HK-2 (cell line): ENCODE data around the gene CLASP1.
"Not testable (repeated sequence)": the region's sequence is repeated elsewhere in the genome, so short reads cannot be mapped to it uniquely, and the experiment has no call there.

Source experiments
- DNase-seq: peaks from one replicate; pipeline ENCODE4 v3.0.0-alpha.2; 2018; ENCODE audit not compliant: unreplicated experiment

Gene CLASP1

DNA sequence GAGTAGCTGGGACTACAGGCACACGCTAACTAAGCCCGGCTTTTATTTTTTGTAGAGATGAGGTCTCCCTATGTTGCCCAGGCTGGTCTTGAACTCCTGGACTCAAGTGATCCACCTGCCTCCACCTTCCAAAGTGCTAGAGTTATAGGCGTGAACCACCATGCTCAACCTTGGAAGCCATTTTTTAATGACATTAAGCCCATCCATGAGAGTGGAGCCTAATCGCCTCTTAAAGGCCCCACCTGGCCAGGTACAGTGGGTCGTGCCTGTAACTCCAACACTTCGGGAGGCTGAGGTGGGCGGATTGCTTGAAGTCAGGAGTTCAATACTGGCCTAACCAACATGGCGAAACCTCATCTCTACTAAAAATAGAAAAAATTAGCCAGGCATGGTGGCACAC is 322.6 kb downstream of the CLASP1 start:
- DNase-seq = no peak

DNA sequence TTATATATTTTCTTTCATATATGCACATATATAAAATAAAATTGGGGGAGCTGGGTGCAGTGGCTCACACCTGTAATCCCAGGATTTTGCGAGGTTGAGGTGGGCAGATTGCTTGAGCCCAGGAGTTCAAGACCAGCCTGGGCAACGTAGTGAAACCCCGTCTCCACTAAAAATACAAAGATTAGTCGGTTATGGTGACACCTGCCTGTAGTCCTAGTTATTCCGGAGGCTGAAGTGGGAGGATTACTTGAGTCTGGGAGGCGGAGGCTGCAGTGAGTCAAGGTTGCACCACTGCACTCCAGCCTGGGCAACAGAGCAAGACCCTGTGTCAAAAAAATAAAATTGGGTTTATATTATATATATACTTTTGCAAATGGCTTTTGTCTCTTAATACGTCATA is 324.7 kb downstream of the CLASP1 start:
- DNase-seq = no peak

DNA sequence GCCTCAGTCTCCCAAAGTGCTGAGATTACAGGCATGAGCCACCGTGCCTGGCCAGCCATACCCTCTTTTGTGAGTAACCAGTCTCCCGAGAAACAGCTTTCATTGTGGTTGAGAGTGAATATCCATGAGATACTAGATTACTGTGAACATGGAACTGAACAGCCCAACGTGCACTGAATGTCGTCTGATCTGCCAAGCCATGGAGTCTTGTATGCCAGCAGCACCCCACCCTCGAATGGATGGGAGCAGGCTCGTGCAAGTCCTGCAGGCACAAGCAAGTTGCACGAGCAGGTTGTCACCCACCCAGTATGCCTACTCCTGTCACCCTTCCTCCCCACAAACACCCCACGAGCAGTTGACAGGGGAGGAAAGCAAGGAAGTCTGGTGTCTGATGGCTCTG is 327.8 kb downstream of the CLASP1 start:
- no peak for DNase-seq

DNA sequence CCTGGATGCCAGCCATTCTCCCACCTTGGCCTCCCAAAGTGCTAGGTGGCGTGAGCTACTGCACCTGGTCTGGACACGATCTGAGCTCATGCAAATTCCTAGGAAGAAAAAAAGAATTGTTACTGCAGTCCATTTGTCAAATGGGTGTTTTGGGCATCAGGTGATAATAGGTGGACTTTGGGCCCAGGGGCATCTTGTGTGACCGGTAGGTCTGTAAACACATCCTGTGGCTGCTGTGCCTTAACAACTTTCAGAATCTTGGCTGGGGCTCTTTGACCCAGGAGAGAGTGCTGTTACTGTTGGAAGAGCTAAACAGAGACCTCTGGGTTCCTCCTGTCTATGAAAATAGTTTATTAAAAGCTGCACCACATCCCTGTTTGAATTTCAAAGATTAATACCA is 329.3 kb downstream of the CLASP1 start:
- DNase-seq = no peak

DNA sequence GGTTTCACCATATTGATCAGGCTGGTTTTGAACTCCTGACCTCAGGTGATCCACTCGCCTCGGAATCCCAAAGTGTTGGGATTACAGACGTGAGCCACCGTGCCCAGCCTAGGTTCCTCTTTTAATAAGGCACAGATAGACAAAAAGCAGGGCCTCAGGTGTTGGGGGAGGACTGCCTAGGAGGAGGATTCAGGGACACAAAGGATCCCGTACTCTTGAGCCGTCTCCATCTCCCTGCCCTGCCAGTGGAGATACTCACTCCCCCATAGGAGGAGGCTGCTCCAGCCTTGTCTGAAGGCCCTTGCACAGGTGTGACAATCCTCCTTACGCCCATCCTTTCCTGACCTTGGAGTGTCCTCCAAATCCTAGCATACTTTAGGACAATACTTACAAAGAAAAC is 332.3 kb downstream of the CLASP1 start:
- no peak for DNase-seq

DNA sequence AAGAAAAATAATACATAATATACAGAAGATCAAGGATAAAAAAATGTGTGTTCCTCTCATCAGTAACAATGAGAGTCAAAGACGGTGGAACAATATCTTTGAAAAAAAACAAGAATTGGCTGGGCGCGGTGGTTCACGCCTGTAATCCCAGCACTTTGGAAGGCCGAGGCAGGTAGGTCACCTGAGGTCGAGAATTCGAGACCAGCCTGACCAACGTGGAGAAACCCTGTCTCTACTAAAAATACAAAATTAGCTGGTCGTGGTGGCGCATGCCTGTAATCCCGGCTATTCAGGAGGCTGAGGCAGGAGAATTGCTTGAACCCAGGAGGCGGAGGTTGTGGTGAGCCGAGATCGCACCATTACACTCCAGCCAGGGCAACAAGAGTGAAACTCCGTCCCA is 335.6 kb downstream of the CLASP1 start:
- DNase-seq = not testable (repeated sequence)

DNA sequence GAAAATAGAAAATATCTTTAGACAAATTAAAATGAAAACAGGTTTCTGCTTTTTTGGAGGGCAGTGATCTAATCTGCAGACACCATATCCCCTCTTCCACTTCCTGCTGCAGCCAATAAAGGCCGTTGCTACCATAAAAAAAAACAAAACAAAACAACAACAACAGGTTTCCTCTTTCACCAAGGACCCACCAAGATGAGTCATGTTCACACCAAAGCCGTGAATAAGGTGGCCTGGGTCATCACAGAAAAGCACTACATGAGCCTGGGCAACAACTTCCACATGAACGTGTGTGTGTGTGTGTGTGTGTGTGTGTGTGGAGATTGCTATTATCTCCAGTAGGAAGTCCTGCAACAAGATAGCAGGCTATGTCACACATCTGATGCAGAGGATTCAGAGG is 339.5 kb downstream of the CLASP1 start:
- DNase-seq = no peak

DNA sequence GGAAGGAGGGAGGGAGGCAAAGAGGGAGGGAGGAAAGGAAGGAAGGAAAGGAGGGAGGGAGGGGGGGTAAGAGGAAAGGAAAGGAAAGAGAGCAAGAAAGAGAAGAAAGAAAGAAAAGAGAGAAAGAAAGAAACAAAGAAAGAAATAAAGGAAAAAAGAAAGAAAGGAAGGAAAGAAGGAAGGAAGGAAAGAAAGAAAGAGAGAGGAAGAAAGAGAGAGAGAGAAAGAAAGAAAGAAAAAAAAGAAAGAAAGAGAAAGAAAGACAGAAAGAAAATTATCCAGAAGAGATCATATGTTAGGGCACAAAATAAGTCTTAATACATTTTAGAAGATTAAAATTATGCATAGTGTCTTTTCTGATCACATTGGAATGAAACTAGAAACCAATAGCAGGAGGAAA is 339.9 kb downstream of the CLASP1 start:
- no peak for DNase-seq

DNA sequence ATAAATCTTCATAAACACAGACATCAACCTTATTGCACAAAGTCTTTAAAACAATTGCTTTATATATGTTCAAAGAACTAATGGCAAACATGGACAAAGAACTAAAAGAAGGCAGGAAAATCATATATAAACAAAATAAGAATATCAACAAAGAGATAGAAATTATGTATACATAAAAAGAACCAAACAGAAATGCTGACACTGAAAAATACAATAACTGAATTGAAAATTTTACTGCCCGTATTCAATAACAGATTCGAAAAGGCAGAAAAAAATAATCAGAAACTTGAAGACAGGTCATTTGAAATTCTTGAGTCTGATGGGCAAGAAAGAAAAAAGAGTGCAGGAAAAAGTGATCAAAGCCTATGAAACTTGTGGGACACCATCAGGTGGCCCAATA is 342.2 kb downstream of the CLASP1 start:
- DNase-seq = no peak

DNA sequence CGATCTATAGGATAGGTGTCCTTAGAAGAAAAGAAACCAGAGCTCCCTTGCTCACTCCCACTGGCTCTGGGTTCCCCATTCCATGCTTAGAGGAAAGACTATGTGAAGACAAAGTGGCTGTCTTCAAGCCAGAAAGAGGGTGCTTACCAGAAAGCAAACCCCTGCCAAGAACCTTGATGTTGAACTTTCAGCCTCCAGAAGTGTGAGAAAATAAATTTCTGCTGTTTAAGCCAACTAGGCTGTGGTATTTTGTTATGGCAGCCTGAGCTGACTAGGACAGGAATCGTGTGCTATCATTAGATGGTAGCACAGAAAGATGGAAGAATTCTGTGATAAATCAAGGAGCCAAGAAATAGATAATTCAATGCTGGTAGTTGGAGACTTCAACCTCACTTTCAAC is 344.3 kb downstream of the CLASP1 start:
- DNase-seq = no peak

DNA sequence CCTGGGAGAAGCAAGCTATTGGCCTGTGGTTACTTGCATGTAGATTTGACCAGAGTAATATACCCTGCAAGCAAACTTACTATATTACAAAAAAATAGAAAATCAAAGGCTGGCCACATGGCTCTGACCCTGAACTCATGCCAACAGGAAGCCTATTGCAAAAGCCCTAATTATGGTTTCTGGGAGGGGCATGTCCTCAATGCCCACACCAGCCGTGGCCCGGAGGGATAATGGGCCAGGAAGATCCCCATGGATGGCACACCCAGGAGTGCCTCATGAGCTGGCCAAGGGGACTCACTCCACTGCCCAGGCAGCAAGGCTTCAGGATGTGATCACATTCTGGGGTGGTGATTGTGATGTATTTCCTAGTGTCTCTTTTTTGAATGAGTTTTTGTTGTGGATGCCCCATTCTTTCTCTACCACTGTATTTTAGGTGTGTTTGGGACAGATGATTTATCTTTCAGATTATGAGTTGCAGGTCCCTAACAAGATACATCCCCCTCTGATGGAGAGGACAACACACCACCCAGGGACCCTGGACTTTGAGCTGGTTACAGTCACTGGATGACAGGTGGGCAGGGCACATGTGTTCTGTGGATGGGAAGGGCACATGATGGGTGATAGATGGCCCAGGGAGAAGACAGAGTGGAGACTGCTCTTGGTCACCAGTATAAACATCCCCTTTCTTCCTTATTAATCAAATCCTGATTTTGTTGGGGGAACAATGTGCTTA is 345.6 kb downstream of the CLASP1 start:
- DNase-seq = no peak

DNA sequence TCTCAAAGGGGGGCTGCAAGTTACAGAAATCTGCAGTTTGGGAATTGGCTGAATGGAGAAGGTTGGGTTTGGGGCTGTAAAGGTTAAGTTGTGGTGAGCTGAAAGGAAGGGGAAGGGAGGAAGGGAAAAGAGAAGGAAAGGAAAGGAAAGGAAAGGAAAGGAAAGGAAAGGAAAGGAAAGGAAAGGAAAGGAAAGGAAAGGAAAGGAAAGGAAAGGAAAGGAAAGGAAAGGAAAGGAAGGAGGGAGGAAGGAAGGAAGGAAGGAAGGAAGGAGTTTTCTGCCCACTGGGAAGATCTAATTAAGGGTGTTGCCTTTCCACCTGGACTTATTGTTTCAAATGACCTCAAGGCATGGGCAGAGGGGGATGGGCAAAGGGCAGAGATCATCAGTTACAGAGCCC is 348.1 kb downstream of the CLASP1 start:
- DNase-seq = not testable (repeated sequence)

DNA sequence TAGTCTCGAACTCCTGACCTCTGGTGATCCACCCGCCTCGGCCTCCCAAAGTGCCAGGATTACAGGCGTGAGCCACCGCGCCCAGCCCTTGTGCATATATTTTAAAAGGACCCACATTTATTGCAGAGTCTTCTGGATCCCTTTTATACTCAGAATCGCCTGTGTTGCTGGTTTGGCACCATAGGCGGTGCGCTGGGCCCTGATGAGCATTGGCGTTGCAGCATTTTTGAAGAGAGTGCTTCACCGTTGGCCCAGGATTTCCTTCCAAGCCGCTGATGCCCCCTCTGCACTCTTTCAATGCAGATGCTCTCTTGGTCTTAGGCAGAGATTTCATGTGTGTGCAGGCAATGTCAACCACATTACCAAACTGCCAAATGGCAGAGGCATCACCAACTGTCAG is 350.8 kb downstream of the CLASP1 start:
- DNase-seq = no peak

DNA sequence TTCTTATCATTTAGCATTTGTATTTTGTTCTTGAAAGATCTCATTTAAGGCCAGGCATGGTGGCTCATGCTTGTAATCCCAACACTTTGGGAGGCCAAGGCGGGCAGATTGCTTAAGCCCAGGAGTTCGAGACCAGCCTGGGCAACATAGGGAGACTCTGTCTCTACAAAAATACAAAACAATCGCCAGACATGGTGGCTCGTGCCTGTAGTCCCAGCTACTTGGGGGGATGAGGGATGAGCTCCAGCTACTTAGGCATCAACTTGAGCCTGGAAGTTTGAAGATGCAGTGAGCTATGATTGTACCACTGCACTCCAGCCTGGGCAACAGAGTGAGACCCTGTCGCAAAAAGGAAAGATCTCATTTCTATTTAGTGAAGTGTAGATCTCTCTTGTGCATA is 351.4 kb downstream of the CLASP1 start:
- DNase-seq = not testable (repeated sequence)

DNA sequence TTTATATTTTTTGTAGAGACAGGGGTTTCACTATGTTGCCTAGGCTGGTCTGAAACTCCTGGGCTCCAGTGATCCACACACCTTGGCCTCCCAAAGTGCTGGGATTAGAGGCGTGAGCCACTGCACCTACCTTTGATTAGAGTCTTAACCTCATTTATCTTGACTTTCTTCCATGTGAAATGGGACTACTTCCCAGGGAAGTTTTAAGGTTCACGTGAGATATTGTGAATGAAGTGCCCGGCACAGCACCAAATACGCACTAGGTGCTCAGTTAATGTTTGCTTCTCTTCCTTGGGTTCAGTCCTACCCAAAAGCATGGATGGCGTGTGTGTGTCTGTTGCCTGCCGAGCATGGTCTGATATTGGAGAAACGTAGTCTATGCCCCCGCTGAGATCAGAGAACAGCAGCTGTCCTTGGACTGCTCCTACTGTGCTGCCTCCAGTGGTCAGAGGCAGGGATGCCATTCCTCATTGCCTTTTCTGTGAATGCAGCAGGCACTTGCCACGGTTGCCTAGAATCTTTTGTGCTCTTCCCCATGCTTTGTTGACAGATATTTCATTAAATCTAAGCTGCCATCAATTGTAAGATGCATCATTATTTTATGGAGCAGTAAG is 351.9 kb downstream of the CLASP1 start:
- DNase-seq = no peak

DNA sequence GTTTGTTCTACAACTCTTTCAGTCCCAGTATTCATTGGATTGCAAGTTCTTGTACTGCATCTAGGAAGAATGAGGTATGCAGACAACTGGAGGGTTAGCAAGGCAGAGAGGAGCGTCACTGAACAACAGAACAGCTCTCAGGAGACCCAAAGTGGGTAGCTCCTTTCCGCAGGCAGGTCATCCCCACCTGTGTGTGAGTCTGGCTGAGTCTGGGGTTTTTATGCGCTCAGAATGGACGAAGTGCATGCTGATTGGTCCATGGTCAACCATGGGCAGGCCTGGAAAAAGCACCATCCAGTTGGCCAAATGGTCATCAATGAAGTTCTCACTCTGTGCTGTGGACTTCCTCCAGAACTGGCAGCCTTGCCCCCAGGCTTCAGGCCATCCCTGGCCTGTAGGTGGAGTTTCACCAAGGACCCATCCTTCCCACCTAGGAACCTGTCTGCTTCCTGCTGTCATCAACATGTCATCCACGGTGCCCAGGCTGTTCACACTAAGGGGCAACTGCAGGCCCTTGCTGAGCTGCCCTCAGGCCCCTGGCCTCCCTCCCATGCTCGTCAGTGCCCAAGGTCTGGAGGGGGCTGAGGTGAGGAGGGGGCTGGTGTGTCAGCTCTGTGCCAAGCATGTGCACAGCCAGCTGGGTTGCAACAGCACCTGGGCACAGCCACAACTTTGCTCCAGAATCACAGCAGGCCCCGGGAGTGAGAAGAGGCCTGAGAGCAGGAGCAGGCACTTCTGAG is 353.2 kb downstream of the CLASP1 start:
- DNase-seq = no peak

DNA sequence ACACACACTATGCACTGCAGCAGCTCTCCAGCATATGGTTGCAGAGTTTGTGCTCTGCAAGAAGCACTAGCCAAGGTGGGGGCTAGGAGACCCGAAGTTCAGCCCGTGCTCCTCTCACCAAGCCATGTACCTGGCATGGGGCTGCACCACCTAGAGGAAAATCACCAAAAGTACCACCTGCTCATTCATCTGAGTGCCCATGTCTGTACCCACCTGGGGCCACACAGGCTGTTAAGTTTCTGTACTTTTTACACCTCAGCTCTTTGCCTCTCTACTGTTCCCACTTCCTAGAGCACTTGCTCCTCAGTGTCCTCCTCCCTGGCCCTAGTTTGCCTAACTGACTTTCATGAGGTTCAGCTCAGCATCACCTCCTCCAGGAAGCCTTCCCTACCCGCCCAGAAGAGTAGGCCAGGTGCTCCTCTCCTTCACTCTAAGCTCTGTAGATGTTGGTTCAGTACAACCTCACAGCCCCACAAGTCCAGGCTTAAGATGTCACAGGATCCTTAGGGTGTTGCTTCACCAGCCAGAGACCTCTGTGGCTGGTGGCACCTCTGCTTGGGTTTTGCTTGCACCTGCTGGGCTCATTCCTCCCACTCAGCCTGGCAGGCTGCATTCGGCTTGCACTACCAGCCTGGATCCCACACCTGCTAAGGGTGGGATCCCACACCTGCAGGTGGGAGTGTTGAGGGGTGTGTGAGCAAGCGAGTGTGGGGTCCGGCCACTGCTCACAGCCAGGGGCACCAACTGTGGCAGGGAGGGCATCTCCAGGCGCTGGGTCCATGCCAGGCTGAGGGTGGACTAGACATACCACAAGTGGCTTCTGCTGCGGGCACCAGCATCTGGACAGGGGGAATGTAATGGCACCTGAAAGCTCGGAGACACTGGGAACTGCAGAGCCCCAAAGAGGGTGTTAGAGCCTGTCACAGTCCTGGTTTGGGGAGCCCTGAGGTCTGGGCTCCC is 354.1 kb downstream of the CLASP1 start:
- no peak for DNase-seq

DNA sequence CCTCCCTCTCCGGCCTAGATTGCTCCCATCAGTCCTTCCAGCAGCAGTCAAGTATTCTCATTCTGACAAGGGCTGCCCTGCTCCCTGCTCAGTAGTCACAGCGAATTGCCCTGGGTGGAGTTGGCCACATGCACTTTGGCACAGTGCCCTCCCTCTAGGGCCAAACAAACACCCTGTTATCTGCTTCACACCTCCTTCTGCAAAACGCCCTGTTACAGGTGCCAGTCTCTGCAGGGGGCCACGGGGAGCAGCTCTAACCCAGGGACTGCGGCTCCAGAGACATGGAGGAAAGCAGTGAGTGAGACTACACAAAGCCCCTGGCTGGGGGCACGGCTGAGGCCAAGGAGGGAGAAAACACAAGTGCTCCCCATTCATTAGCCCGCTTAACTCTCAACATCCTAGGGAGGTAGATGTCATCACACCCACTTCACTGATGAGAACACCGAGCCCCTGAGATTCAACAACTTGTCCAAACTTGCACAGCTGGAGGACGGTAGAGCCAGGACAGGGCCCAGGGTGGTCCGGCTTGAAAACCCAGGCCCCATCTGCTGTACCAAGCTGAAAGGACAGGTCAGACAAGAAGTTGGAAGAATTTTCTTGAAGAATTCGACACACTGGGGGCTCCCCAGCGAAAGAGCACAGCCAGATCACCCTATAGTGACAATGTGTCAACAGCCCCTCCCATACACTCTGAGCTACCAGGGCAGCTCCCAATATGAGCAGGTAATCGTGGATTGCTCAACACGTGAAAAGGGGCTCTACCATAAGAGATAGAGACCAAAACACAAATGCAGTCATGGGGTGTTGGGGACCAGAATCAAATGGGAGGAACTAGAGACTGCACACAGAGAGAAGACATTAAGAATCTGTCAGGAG is 355.6 kb downstream of the CLASP1 start:
- DNase-seq = no peak

DNA sequence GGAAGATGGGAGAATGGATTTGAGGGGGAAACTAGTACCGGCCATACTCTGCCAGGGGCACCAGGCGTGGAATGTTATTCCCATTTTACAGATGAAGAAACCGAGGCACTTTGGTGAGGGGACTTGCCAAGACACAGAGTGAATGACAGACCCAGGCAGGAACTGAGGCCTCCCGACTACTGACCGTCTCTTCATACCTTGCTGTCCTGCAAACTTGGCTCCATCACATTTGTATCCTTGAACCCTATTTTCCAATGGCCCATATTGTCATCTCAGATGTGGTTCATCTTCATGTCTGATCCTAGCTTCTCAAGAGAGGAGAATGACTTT is 358.0 kb downstream of the CLASP1 start:
- DNase-seq = no peak

DNA sequence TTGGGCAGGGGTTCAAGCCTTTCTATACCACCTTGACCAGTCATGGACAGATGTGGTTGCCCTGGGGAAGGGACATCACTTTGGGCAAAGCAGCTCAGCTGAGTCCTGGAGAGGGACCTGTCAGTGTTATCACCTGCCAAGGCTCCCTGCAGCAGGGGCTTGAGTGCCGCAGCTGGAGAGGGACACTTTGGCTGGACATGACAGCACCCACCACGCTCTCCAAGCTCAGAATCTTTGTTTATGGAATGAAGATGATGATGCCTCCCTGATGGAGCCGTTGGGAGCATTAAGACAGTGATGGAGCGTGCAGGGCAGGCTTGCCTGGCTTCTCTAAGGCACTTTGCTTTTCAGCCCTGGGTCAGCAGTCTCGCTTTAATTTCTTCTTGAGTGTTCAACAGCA is 360.0 kb downstream of the CLASP1 start:
- DNase-seq = no peak
